Fibroblast of pulmonary artery (primary cell): ENCODE measurements around the gene CNNM3.

Experiments used
- DNase-seq: peaks from one replicate; pipeline ENCODE4 v3.0.0-alpha.2; 2010; ENCODE audit warnings: low read depth
- H3K4me3 ChIP-seq: replicated peaks from 2 replicates; pipeline ENCODE4 v1.5.1; 2011; ENCODE audit warnings: low read depth, mild to moderate bottlenecking, control low read depth, low read length, moderate library complexity
- CTCF ChIP-seq: IDR thresholded peaks from 2 replicates; pipeline ENCODE4 v1.5.1; 2011; ENCODE audit warnings: mild to moderate bottlenecking, control low read depth, low read length, inconsistent platforms; ENCODE audit errors: missing control alignments

CNNM3 gene

GRCh38 chr2:96870626-96871255, 54.7 kb downstream of the CNNM3 start:
- TF ChIP-seq CTCF: no peak
- peak overlapping the region; percentile 89 for H3K4me3 ChIP-seq
- DNase-seq: no peak

- no peak for TF ChIP-seq CTCF
- no peak overlapping the region for H3K4me3 ChIP-seq
- peak; percentile 53 for DNase-seq
Measured at GRCh38 chr2:96872591-96873349, 56.7 kb downstream of the CNNM3 start.

- no peak for DNase-seq
- TF ChIP-seq CTCF: no peak
- no peak overlapping the region for H3K4me3 ChIP-seq
Measured at GRCh38 chr2:96873651-96874096, 57.6 kb downstream of the CNNM3 start.

- TF ChIP-seq CTCF: no peak
- no peak overlapping the region for H3K4me3 ChIP-seq
- no peak for DNase-seq
Measured at GRCh38 chr2:96874198-96874831, 58.2 kb downstream of the CNNM3 start.

GRCh38 chr2:96875498-96876268, 59.6 kb downstream of the CNNM3 start:
- DNase-seq: no peak
- H3K4me3 ChIP-seq: no peak overlapping the region
- no peak for TF ChIP-seq CTCF

GRCh38 chr2:96876269-96877041, 60.4 kb downstream of the CNNM3 start:
- no peak for DNase-seq
- no peak overlapping the region for H3K4me3 ChIP-seq
- TF ChIP-seq CTCF: no peak
